ENCODE measurements around the gene SDK1.
"Not testable (repeated sequence)": the region's sequence is repeated elsewhere in the genome, so short reads cannot be mapped to it uniquely, and the experiment has no call there.

Gene SDK1

DNA sequence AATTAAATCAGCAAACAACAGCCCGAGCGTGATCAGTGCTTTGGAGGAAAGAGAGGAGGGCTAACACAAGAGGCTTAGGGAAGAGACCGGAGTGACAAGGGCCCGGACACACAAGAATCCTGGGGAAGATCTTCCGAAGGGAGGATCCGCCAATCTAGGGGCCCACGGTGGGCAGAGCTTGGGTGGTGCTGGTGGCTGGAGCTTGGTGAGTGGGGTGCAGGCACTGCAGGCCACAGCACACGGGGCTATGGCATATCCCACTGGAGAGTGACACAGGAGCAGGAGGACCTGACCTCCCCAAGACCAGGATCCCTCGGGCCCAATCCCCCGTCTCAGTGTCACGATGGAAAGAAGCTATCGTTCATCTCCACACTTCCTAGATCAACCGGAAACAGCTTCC lies 909.8 kb downstream of the SDK1 start:
- TF ChIP-seq, protein P1, sequence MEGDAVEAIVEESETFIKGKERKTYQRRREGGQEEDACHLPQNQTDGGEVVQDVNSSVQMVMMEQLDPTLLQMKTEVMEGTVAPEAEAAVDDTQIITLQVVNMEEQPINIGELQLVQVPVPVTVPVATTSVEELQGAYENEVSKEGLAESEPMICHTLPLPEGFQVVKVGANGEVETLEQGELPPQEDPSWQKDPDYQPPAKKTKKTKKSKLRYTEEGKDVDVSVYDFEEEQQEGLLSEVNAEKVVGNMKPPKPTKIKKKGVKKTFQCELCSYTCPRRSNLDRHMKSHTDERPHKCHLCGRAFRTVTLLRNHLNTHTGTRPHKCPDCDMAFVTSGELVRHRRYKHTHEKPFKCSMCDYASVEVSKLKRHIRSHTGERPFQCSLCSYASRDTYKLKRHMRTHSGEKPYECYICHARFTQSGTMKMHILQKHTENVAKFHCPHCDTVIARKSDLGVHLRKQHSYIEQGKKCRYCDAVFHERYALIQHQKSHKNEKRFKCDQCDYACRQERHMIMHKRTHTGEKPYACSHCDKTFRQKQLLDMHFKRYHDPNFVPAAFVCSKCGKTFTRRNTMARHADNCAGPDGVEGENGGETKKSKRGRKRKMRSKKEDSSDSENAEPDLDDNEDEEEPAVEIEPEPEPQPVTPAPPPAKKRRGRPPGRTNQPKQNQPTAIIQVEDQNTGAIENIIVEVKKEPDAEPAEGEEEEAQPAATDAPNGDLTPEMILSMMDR (IDR thresholded peaks at IDR 0.05; ENCODE audit: insufficient read depth, low read depth, low read length, missing control alignments), result no peak
- DNase-seq (ENCODE audit: low read depth), result no peak
- no peak overlapping the region for H3K4me3 ChIP-seq (ENCODE audit: low read length)

DNA sequence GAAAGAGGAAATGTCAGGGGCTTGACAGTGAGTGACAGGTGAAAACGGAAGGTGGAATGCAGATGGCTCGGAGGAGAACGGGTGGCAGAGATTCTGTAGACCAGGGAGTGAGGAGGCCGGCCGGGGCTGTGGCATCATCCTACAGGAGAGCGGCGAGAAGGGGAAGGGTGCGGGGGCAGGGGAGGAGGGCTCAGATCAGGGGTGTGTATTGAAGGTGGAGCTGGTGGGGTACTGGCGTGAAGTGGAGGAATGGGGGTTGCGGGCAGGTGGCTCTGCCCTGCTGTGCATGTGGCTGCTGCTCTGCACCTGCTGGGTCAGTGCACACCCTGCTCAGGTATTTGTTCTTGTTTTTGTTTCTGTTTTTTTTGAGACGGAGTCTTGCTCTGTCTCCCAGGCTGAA lies 910.2 kb downstream of the SDK1 start:
- TF ChIP-seq, protein P1 (IDR thresholded peaks at IDR 0.05; ENCODE audit: insufficient read depth, low read depth, low read length, missing control alignments), result no peak
- no peak overlapping the region for H3K4me3 ChIP-seq (ENCODE audit: low read length)
- DNase-seq (ENCODE audit: low read depth), result no peak

DNA sequence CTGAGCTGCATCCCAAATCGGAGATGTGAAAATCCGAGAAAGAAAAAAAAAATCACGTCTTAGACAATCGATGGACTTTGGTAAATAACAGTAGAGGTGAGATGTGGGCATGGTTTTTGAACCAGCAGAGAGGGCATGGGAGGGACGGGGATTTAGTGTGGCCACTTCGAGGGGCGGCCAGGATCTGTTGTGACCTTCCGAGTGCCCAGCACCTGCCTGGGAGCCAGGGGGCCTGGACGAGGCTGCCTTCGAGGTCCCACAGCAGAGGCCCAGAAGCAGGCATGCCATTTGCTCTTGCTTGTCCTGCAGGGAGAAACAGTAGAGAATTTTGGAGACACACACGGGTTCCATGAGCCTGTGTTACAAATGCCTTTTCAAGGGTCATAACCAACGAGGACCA lies 911.3 kb downstream of the SDK1 start:
- DNase-seq (ENCODE audit: low read depth), result no peak
- TF ChIP-seq, protein P1 (IDR thresholded peaks at IDR 0.05; ENCODE audit: insufficient read depth, low read depth, low read length, missing control alignments), result no peak
- H3K4me3 ChIP-seq (ENCODE audit: low read length), result no peak overlapping the region

DNA sequence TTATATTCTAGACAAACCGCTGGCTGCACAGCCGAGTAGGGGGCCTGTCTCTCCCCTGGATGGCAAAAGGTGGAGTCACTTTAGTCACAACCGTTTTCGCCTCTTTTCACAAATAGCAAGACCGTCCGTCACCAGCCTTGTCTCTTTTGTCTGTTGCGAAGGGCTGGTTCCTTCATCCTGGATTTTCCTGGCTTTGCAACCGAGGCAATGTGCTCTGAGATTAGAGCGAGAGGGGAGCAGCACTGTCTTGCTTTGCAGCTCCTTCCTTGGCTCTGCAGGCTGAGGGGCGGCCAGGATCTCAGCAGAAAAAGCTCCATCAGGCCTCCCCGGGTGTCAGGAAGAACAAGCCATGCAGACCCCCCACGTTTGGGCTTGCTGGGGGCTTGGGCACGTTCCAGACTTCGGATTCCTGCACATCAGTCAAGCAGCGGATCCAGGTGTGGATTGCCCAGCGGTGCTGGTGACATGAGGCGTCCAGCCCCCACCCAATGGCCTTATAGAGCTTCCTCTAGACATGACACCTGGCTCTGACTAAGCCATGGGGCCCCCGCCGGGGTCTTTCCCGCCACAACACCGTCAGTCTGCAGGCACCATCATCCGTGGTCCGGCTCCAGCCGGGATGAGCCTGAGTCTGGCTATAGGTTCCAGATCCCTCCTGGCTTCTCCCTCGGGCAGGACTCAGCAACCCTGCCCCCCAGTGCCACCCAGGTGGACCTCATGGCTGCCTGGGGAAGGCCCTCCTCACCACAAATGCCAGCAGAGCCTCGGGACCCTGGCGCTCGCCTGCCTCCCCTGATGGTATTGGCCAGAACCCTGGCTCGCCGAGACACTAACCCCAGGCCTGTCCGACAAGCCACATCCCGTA lies 913.5 kb downstream of the SDK1 start:
- TF ChIP-seq, protein P1 (IDR thresholded peaks at IDR 0.05; ENCODE audit: insufficient read depth, low read depth, low read length, missing control alignments), result no peak
- H3K4me3 ChIP-seq (ENCODE audit: low read length), result no peak overlapping the region
- no peak for DNase-seq (ENCODE audit: low read depth)

DNA sequence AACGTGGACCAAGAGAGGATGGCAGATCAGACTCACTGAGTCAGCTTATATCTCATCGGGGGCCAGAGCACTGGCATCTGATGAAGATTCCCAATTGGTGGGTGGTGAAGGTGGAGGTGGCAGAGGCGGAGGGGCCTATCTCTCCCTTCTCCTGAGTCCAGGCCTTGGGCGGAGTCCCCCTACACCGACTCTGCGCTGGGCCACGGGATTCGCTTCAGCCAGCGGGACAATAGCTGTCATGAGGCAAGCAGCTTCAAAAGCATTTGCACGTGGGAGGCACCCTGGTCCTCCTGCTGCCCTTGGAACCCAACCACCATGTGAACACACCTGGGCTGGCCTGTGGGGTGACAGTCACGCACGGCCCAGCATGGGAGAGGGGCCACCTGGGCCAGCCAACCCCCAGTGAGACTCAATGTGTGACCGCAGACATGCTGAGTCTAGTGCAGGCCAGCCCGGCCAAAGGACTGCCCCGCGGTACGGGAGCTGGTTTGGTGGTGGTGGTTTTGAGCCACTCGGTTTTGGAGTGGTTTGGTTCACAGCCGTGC lies 914.2 kb downstream of the SDK1 start:
- no peak overlapping the region for H3K4me3 ChIP-seq (ENCODE audit: low read length)
- no peak for DNase-seq (ENCODE audit: low read depth)
- TF ChIP-seq, protein P1 (IDR thresholded peaks at IDR 0.05; ENCODE audit: insufficient read depth, low read depth, low read length, missing control alignments), result no peak

DNA sequence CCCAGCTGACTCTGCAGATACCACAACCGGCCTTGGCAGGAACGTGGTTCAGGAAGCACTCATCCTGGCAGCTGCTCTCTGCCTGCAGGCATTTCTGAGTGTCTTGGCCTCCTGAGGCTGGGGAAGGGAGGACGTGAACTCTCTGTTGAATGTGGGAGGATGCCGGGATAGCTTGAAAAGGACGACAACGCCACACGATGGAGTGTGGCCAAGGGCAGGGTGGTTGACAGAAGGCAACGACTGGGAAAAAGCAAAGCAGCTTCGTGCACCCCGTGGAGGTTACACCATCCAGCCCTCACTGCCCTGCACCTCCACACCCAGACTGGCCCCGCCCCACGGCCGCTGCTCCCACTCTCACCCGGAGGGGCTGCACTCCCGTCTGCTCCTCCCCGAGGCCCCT lies 915.0 kb downstream of the SDK1 start:
- no peak overlapping the region for H3K4me3 ChIP-seq (ENCODE audit: low read length)
- TF ChIP-seq, protein P1 (IDR thresholded peaks at IDR 0.05; ENCODE audit: insufficient read depth, low read depth, low read length, missing control alignments), result no peak
- DNase-seq (ENCODE audit: low read depth), result peak; percentile 14

DNA sequence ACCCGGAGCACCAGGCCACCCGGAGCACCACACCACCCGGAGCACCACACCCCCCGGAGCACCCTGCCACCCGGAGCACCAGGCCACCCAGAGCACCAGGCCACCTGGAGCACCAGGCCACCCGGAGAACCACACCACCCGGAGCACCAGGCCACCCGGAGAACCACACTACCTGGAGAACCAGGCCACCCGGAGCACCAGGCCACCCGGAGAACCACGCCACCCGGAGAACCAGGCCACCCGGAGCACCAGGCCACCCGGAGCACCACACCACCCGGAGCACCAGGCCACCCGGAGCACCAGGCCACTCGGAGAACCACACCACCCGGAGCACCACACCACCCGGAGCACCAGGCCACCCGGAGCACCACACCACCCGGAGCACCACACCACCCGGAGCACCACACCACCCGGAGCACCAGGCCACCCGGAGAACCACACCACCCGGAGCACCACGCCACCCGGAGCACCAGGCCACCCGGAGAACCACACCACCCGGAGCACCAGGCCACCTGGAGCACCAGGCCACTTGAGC lies 916.1 kb downstream of the SDK1 start:
- not testable (repeated sequence) for DNase-seq (ENCODE audit: low read depth); H3K4me3 ChIP-seq (ENCODE audit: low read length)
